Mesenchymal stem cell (in vitro differentiated cells and primary cell): ENCODE results near the gene RBFOX1.

ENCODE experiments used
- DNase-seq: peaks from one replicate; pipeline ENCODE4 v3.0.0-alpha.2; 2013
- H2AFZ ChIP-seq: one replicate; pipeline ENCODE4 v1.6.1; 2013; ENCODE audit warnings: low read depth, mild to moderate bottlenecking, control low read depth, inconsistent platforms, low read length, moderate library complexity
- H2AK5ac ChIP-seq: 2 replicates; pipeline ENCODE4 v1.6.1; 2013; ENCODE audit warnings: low read length, moderate library complexity, mild to moderate bottlenecking, inconsistent platforms; ENCODE audit not compliant: severe bottlenecking
- H2BK120ac ChIP-seq: one replicate; pipeline ENCODE4 v1.6.1; 2013; ENCODE audit warnings: low read depth, mild to moderate bottlenecking, inconsistent platforms, low read length, moderate library complexity
- H2BK12ac ChIP-seq, 2 experiments: one replicate each; pipeline ENCODE4 v1.6.1; 2013; ENCODE audit warnings: inconsistent platforms in 2 of 2, low read length in 2 of 2, mild to moderate bottlenecking in 2 of 2, moderate library complexity in 2 of 2, control low read depth in 1 of 2
- H2BK15ac ChIP-seq: one replicate; pipeline ENCODE4 v1.6.1; 2013; ENCODE audit warnings: mild to moderate bottlenecking, low read depth, inconsistent platforms; ENCODE audit not compliant: poor library complexity, severe bottlenecking
- H2BK5ac ChIP-seq: 2 replicates; pipeline ENCODE4 v1.6.1; 2013; ENCODE audit warnings: low read depth, mild to moderate bottlenecking, low read length, control low read depth, inconsistent platforms; ENCODE audit not compliant: poor library complexity, severe bottlenecking
- H3K14ac ChIP-seq, 2 experiments: one replicate each; pipeline ENCODE4 v1.6.1; 2013; ENCODE audit warnings: inconsistent platforms in 2 of 2, low read length in 2 of 2, control low read depth in 1 of 2, mild to moderate bottlenecking in 1 of 2, moderate library complexity in 1 of 2
- H3K18ac ChIP-seq, 2 experiments: one replicate each; pipeline ENCODE4 v1.6.1; 2013; ENCODE audit warnings: inconsistent platforms in 2 of 2, low read length in 2 of 2, control low read depth in 1 of 2, low read depth in 1 of 2, mild to moderate bottlenecking in 1 of 2
- H3K23ac ChIP-seq, 2 experiments: one replicate each; pipeline ENCODE4 v1.6.1; 2013; ENCODE audit warnings: inconsistent platforms in 2 of 2, low read length in 2 of 2, mild to moderate bottlenecking in 2 of 2, moderate library complexity in 2 of 2, control low read depth in 1 of 2
- H3K27ac ChIP-seq: 2 replicates; pipeline ENCODE4 v1.5.1; 2013; ENCODE audit warnings: mild to moderate bottlenecking, moderate library complexity, low read length, control low read depth, inconsistent platforms; ENCODE audit not compliant: poor library complexity, severe bottlenecking
- H3K27me3 ChIP-seq, 2 experiments: 2 replicates each; pipeline versions ENCODE4 v1.6.1 to v1.7.0; 2013; ENCODE audit warnings: low read length in 2 of 2, mild to moderate bottlenecking in 2 of 2, moderate library complexity in 2 of 2, control low read depth in 1 of 2, inconsistent platforms in 1 of 2; ENCODE audit not compliant: control insufficient read depth in 1 of 2, insufficient read depth in 1 of 2
- H3K36me3 ChIP-seq, 2 experiments: 2 replicates each; pipeline versions ENCODE4 v1.6.1 to v1.7.0; 2013; ENCODE audit warnings: low read length in 2 of 2, control low read depth in 1 of 2, inconsistent platforms in 1 of 2, low read depth in 1 of 2, mild to moderate bottlenecking in 1 of 2; ENCODE audit not compliant: insufficient read depth in 2 of 2, control insufficient read depth in 1 of 2
- H3K4ac ChIP-seq, 2 experiments: one replicate each; pipeline ENCODE4 v1.6.1; 2013; ENCODE audit warnings: inconsistent platforms in 2 of 2, low read length in 2 of 2, mild to moderate bottlenecking in 2 of 2, moderate library complexity in 2 of 2, control low read depth in 1 of 2, low read depth in 1 of 2
- H3K4me1 ChIP-seq: 2 replicates; pipeline ENCODE4 v1.6.1; 2013; ENCODE audit warnings: low read depth, low read length, control low read depth; ENCODE audit not compliant: control insufficient read depth, insufficient read depth
- H3K4me2 ChIP-seq: 2 replicates; pipeline ENCODE4 v1.6.1; 2013; ENCODE audit warnings: low read length, mild to moderate bottlenecking, inconsistent platforms; ENCODE audit not compliant: poor library complexity, severe bottlenecking
- H3K4me3 ChIP-seq, 2 experiments: 2 replicates each; pipeline versions ENCODE4 v1.5.1 to v1.7.0; 2013; ENCODE audit warnings: low read length in 2 of 2, mild to moderate bottlenecking in 2 of 2, control low read depth in 1 of 2, low read depth in 1 of 2; ENCODE audit not compliant: insufficient read depth in 1 of 2
- H3K79me1 ChIP-seq: replicated peaks from 2 replicates; pipeline ENCODE4 v1.6.1; 2013; ENCODE audit warnings: mild to moderate bottlenecking, control low read depth, low read length, inconsistent platforms; ENCODE audit not compliant: poor library complexity, severe bottlenecking
- H3K9ac ChIP-seq: 2 replicates; pipeline ENCODE4 v1.7.0; 2013; ENCODE audit warnings: mild to moderate bottlenecking, low read length, moderate library complexity
- H3K9me3 ChIP-seq: 2 replicates; pipeline ENCODE4 v1.7.0; 2013; ENCODE audit warnings: mild to moderate bottlenecking, low read length; ENCODE audit not compliant: control insufficient read depth
- H4K8ac ChIP-seq: one replicate; pipeline ENCODE4 v1.6.1; 2013; ENCODE audit warnings: inconsistent platforms, mild to moderate bottlenecking, low read length, moderate library complexity
- H4K91ac ChIP-seq: one replicate; pipeline ENCODE4 v1.6.1; 2013; ENCODE audit warnings: mild to moderate bottlenecking, low read length, inconsistent platforms
- WGBS: methylation state at CpG from one replicate; pipeline ENCODE4 v1.1.7; 2013; ENCODE audit warnings: mixed read lengths; 5-methylcytosine and 5-hydroxymethylcytosine counted together

The RBFOX1 gene

GRCh38 chr16:7640334-7640733 lies 307.7 kb downstream of the RBFOX1 start:
- Histone ChIP-seq H2BK15ac (no peak overlapping the region), H3K36me3 (no peaks in the 10 kb centered on the region), H4K91ac (no peak overlapping the region), H2AK5ac (no peak overlapping the region), H3K9ac (no peak overlapping the region), H3K27me3 (no peaks in the 10 kb centered on the region), H2BK120ac (no peak overlapping the region), H3K9me3 (peaks cover 5% of the 10 kb centered on the region), H3K4me2 (no peak overlapping the region), H2BK12ac (no peak overlapping the region), H3K4me3 (no peak overlapping the region), H3K27ac (no peak overlapping the region), H3K4ac (no peak overlapping the region), H3K23ac (no peak overlapping the region), H4K8ac (no peak overlapping the region), H3K14ac (no peak overlapping the region), H2AFZ (no peak overlapping the region), H3K4me1 (no peaks in the 10 kb centered on the region), H2BK5ac (no peak overlapping the region), H3K79me1 (no peaks in the 10 kb centered on the region), H3K18ac (no peak overlapping the region)
- 53% methylated on average over 2 of the region's 3 CpGs for WGBS
- DNase-seq = no peak

- no peaks in the 10 kb centered on the region for H3K36me3 ChIP-seq
- no peak overlapping the region for H3K27ac ChIP-seq
- no peak overlapping the region for H2BK120ac ChIP-seq
- H3K79me1 ChIP-seq = no peaks in the 10 kb centered on the region
- H2BK12ac ChIP-seq = no peak overlapping the region
- H2AK5ac ChIP-seq = no peak overlapping the region
- H3K4me1 ChIP-seq = no peaks in the 10 kb centered on the region
- no peak overlapping the region for H3K18ac ChIP-seq
- H3K4me3 ChIP-seq = no peak overlapping the region
- H3K4ac ChIP-seq = no peak overlapping the region
- no peak for DNase-seq
- H2AFZ ChIP-seq = no peak overlapping the region
- 23% methylated on average over 3 of the region's 6 CpGs for WGBS
- H4K91ac ChIP-seq = no peak overlapping the region
- H3K9me3 ChIP-seq = no peaks in the 10 kb centered on the region
- H4K8ac ChIP-seq = no peak overlapping the region
- H2BK15ac ChIP-seq = no peak overlapping the region
- H3K23ac ChIP-seq = no peak overlapping the region
- H3K27me3 ChIP-seq = no peaks in the 10 kb centered on the region
- H3K4me2 ChIP-seq = no peak overlapping the region
- H3K14ac ChIP-seq = no peak overlapping the region
- no peak overlapping the region for H2BK5ac ChIP-seq
- no peak overlapping the region for H3K9ac ChIP-seq
These were observed 311.5 kb downstream of the RBFOX1 start for GRCh38 chr16:7644176-7644575.

GRCh38 chr16:7644811-7645210 lies 312.2 kb downstream of the RBFOX1 start:
- no peak for DNase-seq
- Histone ChIP-seq H3K79me1 (no peaks in the 10 kb centered on the region), H2BK12ac (no peak overlapping the region), H4K91ac (no peak overlapping the region), H3K9me3 (no peaks in the 10 kb centered on the region), H3K14ac (no peak overlapping the region), H3K4me3 (no peak overlapping the region), H3K9ac (no peak overlapping the region), H2AFZ (no peak overlapping the region), H2BK15ac (no peak overlapping the region), H3K4ac (no peak overlapping the region), H3K23ac (no peak overlapping the region), H3K18ac (no peak overlapping the region), H3K27me3 (no peaks in the 10 kb centered on the region), H2AK5ac (no peak overlapping the region), H3K4me1 (no peaks in the 10 kb centered on the region), H3K36me3 (no peaks in the 10 kb centered on the region), H3K27ac (no peak overlapping the region), H2BK120ac (no peak overlapping the region), H3K4me2 (no peak overlapping the region), H4K8ac (no peak overlapping the region), H2BK5ac (no peak overlapping the region)
- 71% methylated on average over 4 of the region's 5 CpGs for WGBS

GRCh38 chr16:7646821-7647500 lies 314.3 kb downstream of the RBFOX1 start:
- Histone ChIP-seq H2AFZ (no peak overlapping the region), H3K18ac (no peak overlapping the region), H2BK15ac (no peak overlapping the region), H3K27ac (no peak overlapping the region), H2BK5ac (no peak overlapping the region), H3K4ac (no peak overlapping the region), H2BK12ac (no peak overlapping the region), H3K9me3 (no peaks in the 10 kb centered on the region), H3K27me3 (no peaks in the 10 kb centered on the region), H3K23ac (no peak overlapping the region), H2AK5ac (no peak overlapping the region), H3K4me1 (no peaks in the 10 kb centered on the region), H3K9ac (no peak overlapping the region), H4K8ac (no peak overlapping the region), H2BK120ac (no peak overlapping the region), H3K14ac (no peak overlapping the region), H4K91ac (no peak overlapping the region), H3K4me2 (no peak overlapping the region), H3K79me1 (no peaks in the 10 kb centered on the region), H3K36me3 (no peaks in the 10 kb centered on the region), H3K4me3 (no peak overlapping the region)
- no peak for DNase-seq
- 62% methylated on average over 3 of the region's 7 CpGs for whole genome bisulfite sequencing
